NCI-H2227 treated with DMSO at 0.1 percent for 48 hours (cell line): ENCODE results near the gene DLGAP5.

Experiments used
- DNase-seq: peaks from one replicate; lab custom pipeline; 2025; lab: John Stamatoyannopoulos, UW

DLGAP5 gene

DNA sequence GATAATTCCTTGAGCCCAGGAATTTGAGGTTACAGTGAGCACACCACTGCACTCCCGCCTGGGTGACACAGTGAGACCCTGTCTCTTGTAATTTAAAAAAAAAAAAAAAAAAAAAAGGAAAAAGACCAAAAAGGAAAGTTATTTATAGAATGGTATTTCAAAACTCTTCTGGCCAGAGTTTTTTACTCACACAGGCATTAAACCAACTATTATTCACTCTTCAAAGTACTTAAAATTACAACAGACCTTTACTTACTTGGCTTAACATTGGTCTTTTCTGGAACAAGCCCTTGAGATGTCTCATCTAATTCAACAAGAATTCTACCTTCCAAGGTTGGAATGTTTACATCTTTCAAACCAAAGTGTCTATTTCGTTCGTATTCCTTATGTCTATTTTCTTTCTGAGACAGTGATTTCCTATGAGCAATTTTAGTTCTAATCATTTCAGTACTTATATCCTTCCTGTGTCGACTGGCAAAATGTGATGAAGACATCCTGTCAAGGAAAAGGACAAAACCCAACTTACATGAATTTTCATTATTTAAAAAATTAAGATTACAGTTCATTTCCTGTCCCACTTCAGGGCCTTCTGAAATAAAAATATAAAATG lies 2.6 kb downstream of the DLGAP5 start:
- DNase-seq = no peak

DNA sequence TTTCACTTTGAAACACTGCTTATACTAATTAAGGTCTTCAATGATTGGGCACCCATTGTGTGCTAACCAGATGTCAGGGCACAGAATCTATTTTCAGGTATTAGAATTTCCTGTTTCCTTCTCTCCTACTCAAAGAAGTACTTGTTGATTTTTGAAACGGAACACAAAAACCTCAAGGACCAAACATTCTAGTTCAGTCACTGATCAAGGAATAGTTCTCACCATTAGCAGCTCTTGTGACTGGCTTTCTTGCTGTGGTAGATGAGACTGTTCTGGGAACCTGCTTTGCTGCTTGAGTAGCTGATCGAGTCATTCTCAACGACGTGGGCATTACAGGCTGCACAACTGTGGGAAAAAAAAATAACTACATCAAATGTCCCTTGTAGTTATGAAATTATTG lies 11.0 kb downstream of the DLGAP5 start:
- no peak for DNase-seq

DNA sequence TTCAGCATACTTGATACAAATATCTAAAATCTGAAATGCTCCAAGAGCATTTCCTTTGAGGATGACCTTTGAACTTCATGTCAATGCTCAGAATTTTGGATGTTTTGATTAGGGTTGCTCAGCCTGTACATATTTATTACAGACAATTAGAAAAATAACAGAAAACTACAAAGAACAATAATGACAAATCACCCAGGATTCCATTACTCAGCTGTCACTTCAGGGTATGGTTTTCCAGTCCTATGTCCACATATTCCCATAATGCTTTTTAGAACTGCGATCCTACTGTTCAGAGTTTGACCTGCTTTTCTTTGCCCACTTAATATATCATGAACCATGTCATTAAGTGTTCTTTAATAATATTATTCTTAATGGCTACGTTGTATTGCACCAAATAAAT lies 11.4 kb downstream of the DLGAP5 start:
- no peak for DNase-seq

- no peak for DNase-seq
Observed at GRCh38 chr14:55170526-55170925, 20.9 kb downstream of the DLGAP5 start.

GRCh38 chr14:55160989-55161388 lies 30.4 kb downstream of the DLGAP5 start:
- DNase-seq = peak; percentile 24

- no peak for DNase-seq
Observed at GRCh38 chr14:55158412-55158811, 33.0 kb downstream of the DLGAP5 start.

DNA sequence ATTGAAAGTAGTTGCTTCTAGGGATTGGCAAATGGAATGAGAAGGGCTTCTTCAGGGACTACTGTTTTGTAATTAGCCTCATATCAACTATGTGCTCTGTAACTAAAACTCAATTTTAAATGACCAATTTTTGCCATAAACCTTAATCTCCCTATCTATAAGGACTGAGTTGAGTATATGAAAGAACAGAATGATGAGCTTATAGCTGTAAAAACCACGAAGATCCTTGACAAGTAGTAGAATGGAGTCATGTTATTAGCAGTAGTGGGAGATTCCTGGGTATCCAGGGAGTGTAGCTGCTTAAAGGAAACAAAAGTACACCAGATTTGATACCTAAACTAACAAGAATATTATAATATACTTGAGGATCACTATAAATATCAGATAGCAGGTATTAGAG lies 34.3 kb downstream of the DLGAP5 start:
- DNase-seq = no peak

DNA sequence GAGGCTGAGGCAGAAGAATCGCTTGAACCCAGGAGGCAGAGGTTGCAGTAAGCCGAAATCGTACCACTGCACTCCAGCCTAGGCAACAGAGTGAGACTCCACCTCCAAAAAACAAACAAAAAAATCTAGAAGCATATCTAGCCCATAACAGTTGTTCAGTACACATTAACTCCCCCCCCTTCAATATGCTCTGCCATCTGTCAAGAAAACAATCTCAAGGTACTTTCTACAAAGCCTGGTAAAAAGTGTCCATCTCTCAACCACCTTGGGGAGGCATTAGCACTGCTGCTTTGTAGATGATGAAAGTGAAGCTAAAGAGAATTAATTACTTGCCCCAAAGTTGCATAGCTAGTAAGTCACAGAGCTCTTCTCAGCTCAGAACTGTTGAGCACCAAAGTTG lies 37.4 kb downstream of the DLGAP5 start:
- no peak for DNase-seq

DNA sequence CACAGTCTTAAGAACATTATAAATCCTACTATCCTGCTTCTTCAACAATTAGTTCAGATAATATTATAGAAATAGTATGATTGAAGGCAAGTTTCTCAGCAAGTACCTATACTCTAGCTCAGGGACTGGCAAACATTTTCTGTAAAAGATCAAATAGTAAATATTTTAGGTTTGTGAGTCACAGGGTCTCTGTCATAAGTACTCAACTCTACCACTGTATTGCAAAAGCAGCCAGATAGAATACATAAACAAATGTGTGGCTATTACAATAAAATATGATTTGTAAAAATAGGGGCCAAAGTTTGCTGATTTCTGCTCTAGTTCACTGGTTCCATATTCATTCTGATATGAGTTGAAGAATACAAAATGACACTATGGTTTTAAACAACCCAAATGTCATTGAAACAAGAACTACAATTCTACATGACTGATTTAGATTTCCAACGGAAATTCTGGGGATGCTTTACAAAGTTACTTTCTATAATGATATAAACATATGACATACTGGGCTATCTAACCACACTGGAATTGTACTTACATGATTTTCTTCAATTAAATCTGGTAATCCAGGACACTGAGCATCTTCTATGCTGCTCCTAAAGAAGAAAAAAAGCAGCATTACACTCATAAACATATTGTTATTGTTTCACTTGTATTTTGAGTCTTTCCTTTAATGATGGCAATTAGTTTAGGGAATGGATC lies 39.2 kb downstream of the DLGAP5 start:
- DNase-seq = no peak

DNA sequence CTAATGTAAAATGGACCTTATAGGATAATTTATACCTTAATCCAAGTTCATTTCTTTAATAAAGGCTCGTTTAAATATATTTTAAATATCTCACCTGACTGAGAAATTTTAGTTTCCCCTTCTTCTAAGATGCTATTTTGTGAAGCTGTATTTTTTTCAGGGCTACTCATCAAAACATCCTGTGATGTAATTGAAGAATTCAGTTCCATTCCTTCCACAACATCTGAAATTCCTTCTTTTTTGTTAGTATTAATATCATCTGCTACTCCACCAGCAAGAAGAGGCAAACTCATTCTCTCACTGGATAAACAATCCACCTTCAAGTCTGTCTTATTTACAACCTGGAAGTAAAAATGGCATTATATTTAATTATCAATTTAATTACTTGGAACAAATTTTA lies 39.8 kb downstream of the DLGAP5 start:
- no peak for DNase-seq

DNA sequence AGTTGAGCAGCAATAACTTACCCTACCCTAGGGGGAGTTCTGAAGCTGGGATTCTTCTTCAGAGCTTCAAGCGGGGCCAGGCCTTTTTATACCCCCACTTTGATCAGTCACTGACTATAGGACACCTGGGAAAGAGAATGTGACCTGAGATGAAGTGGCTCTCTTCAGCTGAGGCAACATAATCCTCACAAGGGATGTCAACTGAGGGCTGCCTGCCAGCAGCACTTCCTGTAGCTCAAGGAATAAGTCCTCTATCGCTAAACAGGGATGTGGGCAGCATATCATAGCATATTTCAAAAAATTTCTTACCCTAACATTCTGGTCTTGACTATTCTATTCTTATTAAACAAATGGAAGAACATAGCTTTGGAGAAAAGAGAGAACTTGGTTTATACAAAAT lies 45.0 kb downstream of the DLGAP5 start:
- DNase-seq = no peak

- peak; percentile 75 for DNase-seq
Observed at GRCh38 chr14:55142466-55142865, 48.9 kb downstream of the DLGAP5 start.

DNA sequence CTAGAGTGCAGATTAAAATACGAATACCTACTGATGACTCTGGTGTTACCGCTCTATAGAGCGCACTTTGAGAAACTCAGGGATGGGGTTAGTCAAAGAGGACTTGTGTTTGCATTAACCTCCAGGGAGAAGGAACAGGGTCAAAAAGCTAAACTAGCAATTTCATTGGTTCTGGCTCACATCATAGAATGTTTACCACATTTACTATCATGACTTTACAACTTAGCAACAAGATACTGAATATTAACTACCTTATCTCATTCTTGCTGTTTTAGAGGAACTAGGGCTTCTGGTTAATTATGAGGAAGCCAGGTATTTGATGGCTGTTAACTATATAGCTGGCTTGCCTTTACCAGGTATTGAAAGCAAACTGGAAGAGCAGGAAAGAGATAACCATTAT lies 49.6 kb downstream of the DLGAP5 start:
- DNase-seq = no peak

DNA sequence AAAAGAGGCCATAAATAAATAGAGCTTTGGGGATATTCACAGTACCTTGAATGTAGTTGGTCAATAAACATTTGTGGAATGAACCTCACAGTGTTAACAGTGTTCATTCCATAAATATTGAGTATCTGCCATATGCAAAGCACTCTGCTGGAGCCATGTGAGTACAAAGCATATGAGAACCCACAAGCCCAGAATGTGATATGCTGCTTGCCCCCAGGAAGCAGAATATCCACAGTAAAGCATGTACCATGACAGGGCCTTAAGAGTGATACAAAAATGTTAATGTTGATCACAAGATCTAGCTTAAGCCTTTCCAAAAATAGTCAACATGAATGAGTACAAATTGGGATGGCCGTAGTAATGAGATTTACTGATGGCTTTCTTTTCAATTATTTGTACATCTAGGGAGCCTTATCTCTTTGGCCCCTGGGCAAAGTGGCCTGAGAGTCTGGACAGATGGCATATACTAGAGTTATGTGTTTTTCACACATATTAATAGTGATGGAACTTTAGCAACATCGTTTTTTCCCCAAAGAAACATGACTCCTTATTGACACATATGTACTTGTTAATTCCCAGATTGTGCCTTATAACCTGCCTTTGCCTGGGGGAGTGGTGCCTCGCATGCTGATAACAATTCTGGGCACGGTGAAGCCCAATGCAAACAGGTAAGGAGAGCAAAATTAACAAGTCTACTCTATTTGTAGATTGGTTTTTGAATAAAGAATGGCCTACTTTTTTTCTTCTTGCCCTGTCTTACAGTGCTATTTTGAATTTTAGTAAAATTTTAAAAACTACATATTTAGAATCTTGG lies 51.5 kb downstream of the DLGAP5 start:
- DNase-seq = no peak

GRCh38 chr14:55139141-55139540 lies 52.2 kb downstream of the DLGAP5 start:
- DNase-seq = no peak

DNA sequence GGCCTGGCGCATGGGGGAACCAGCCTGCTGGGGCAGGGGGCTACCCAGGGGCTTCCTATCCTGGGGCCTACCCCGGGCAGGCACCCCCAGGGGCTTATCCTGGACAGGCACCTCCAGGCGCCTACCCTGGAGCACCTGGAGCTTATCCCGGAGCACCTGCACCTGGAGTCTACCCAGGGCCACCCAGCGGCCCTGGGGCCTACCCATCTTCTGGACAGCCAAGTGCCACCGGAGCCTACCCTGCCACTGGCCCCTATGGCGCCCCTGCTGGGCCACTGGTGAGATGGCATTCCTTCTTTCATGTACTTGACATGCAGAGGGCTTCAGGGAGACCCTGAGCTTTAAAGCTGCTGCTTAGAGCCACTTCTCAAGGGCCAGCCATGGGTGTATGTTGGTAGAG lies 53.3 kb downstream of the DLGAP5 start:
- DNase-seq = no peak

DNA sequence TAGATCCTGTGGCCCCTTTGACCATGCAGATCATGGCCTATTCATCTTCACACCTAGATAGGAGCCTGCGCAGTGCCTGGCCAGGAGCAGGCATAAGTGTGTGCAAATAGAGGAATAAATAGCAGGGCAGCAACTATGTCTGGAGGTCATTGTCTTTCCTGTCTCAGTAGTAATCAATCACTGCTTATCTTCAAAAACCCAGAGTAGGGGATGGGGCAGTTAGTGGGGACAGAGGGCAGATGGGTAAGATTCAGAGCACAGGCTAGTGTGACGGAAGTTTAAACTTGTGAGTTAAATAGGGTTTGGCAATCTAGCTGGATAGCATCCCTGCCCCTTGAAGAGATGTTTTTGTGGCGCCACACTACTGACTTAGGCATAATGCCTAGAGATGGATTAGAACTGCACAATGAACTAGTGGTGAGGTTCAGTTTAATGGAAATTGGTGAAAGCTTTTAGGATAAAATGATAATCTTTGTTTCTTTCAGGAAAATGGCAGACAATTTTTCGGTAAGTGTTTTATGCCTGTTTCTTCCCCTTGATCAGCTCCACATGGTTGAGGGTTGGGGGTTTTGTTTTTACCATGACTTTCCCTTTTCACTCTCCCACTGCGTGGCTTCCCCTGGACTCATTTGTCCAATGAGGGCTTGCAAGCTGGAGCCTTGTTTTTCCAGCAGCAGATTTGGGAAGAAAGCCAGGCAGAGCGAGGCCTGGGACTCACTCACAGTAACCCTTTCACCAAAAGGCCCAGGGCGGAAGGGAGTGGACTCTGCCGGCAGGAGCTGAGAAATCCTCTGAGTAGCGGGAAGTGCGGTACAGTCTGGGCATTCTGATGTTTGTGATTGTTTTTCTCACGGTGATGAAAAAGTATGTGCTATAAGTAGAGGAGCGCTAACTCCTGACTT lies 54.2 kb downstream of the DLGAP5 start:
- no peak for DNase-seq

DNA sequence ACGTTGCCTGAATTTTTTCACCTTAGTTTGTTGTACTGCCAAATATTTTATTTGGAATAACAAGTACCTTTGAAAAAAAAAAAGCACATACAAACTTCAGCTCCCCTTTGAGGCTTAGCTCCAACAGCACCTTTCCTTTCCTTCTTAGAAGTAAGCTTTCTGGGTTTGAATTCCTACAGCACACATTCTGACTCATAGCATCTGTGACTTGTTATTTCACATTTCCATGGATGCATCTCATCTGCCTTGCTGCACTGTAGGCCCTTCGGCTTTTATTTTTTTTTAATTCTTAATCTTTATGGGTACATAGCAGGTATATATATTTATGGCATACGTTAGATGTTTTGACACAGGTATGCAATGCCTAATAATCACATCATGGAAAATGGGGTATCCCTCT lies 55.1 kb downstream of the DLGAP5 start:
- DNase-seq = no peak

DNA sequence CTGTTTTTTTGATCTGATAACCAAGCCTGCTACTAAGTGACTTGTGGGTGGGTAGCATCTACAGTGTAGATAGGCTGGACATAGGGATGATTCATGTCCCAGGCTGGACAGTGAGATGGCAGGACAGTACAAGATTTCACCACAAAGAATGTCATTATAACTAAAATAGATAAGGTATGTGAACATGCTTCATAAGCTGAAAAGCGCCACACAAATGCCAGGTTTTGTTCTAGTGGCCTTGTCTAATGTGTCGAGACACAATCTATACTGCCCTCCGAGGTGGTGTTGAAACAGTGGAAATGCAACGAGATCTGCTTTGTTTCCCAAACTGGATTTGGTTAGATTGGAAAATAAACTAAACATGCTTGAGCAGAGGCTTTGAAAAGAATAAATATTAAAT lies 58.0 kb downstream of the DLGAP5 start:
- no peak for DNase-seq

GRCh38 chr14:55131370-55132137 lies 59.8 kb downstream of the DLGAP5 start:
- no peak for DNase-seq

DNA sequence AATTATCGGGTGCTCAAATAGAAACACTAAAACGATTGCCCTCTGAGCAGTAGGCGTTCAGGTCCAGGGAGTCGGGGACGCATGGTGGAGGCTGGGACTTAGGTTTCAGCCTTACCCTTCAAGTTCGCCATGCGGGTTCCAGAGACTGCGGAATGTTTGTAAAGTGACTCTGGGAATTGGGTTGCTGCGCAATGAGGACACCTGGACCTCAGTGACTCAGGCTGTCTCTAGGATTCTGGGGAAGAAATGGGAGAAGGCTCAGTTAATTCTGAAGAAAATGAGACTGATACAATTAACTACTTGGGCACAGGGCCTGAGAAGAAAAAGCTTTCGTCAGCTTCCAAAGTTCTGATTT lies 61.2 kb downstream of the DLGAP5 start:
- DNase-seq = no peak
